NCI-H510A (cell line): ENCODE measurements around the gene SDF4.

ENCODE experiments used
- DNase-seq: peaks from one replicate; lab custom pipeline; 2025; lab: John Stamatoyannopoulos, UW

SDF4 gene

DNA sequence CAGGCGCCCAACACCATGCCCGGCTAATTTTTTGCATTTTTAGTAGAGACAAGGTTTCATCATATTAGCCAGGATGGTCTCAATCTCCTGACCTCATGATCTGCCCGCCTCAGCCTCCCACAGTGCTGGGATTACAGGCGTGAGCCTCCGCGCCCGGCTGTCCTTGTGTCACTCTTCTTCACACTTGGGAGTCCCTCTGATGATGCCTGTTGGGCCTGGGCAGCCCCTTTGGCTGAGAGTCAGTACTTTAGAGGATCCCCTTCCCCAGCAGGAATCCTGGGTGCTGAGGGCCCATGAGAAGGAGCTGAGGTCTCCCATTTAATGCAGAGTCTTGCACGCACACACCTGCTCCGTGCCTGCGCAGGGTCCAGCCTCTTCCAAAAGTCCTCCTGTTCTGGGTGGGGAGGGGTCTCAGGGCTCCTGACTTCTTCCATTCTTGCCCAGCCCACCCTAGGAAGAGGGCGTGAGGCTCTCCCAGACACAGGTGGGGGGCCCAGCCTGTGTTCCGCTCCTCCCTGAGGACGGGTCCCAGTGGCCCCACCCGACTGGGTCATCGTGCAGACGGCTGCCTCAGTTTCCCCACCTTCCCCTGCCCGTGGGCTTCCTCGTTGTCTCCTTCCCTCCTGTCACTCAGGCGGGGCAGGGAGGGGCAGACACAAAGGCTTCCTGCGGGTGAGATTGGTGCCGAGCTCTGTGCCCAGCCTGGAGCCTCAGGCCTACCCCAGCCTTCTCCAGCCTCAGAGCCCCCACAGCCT, 54.2 kb downstream of the SDF4 start:
- DNase-seq, result no peak

GRCh38 chr1:1176931-1177330, 54.9 kb downstream of the SDF4 start:
- DNase-seq, result no peak

DNA sequence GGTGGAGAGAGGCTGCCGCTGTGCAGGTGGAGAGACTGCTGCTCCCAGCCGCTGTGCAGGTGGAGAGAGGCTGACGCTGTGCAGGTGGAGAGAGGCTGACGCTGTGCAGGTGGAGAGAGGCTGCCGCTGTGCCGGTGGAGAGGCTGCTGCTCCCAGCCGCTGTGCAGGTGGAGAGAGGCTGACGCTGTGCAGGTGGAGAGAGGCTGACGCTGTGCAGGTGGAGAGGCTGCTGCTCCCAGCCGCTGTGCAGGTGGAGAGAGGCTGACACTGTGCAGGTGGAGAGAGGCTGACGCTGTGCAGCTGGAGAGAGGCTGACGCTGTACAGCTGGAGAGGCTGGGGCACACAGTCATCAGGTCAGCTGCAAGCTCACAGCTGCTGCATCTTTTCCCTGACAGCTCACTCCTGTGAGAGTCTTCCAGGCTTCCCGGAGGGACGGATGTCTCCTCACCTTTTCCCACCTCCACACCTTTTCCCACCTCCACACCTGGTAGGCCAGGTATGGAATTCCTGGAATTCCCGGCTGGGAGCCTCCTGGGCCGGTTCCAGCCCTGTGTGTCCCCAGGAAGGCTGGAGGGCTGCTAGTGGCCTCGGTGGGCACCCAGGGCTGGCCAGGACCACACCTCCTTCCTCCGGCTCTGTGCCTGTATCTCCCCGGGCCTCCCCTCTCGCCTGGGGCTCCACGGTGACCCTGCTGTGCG, 55.6 kb downstream of the SDF4 start:
- peak; percentile 73 for DNase-seq

GRCh38 chr1:1175221-1176062, 56.4 kb downstream of the SDF4 start:
- DNase-seq, result peak; percentile 76

DNA sequence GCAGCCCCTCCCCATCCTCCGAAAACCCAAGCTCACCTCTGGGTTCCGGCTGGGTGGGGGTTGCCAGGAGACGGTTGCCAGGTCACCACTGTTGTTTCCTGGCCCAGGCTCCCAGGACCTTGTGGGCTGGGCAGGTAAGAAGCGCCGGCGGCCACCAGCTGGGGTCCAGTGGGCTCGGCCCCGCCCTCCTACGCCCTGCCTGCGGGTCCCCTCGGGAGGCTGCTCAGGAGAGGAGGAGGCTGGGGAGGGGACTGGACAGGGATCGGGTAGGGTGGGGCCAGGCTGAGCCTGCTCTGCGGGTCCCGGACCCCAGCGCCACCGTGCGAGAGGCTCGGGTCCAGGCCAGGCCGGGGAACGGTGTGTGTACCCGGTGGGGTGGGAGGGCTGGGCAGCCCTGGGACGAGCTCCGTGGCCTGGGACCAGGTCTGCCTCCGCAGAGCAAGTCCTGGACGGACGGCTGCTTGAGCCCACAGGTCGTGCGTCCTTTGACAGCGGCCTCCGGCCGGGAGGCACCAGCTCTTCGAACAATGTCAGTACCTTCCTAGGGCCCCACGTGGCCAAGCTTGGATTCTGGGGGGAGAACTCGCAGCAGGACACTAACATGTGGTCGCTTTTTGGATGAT, 57.9 kb downstream of the SDF4 start, which contains the start of gene TTLL10:
TTLL10 (plus strand) TSS at position 88 of the 623 bp plus-strand sequence. CDS start 5,336 bp downstream, outside the sequence.
- no peak for DNase-seq

DNA sequence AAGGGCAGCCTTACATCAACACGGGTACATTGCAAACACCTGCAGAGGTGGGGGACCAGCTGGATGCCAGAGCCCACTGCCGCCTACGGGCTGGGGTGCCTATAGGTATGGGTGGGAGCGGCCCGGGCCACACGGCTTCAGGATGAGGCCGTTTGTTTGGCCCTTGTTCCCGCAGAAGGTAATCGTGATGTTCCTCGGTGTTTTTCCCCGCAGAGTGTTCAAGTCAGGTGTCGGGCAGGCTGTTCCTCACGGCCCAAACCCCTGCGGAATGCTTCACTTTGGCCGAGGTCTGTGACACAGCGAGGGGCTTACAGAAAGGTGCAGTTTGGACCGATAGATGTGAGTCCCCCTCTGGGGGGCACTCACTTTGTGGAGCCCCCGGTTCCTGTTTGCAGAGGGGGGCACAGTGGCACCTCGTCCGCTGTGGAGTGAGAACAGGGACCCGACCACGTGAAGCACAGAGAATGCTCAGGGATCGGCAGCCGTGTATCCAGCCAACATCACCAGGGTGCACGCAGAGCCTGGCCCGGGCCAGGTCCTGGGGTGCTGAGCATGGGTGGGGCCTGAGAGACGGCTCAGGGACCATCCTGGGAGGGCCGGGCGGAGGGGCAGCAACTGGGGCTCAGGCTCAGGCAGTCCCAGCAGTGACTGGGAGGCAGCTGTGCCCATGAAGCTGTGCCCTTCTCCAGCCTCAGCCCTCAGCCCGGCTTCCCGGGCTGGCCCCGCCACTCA, 58.6 kb downstream of the SDF4 start:
- DNase-seq, result no peak

DNA sequence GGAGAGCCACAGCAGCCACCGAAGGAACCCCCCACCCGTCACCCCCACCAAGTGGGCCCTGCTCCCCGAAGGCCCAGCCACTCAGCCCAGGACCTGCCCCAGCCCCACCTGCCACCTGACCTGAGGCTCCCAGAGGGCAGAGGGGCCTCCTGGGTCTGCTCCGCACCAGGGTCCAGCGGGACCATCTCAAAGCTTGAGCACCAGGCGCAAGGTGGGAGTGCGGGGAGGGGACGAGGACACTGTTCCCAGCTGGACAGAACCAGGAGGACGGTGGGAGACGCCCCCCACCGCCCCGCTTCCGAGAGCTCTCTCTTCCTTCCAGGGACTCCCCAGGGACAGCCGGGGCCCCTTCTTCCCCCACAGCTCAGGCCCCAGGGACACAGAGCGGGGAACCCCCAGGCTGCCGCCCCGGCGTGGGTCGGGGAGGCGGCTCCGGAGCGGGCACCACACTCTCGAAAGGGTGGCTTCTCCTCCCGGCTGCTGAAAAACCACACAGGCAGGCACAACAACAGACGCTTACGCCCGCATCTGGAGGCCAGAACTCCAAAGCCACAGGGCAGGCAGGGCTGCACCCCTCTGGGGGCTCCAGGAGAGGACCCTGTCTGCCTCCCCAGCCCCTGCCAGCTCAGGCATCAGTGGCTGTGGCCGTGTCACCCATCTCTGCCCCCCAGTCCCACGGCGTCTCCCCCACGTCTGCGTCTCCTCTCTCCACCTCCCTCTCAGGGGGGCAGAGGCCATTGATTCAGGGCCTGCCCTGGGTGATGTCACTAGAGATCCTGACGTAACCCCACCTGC, 60.1 kb downstream of the SDF4 start:
- DNase-seq, result no peak

GRCh38 chr1:1171161-1171545, 60.6 kb downstream of the SDF4 start:
- DNase-seq, result no peak

DNA sequence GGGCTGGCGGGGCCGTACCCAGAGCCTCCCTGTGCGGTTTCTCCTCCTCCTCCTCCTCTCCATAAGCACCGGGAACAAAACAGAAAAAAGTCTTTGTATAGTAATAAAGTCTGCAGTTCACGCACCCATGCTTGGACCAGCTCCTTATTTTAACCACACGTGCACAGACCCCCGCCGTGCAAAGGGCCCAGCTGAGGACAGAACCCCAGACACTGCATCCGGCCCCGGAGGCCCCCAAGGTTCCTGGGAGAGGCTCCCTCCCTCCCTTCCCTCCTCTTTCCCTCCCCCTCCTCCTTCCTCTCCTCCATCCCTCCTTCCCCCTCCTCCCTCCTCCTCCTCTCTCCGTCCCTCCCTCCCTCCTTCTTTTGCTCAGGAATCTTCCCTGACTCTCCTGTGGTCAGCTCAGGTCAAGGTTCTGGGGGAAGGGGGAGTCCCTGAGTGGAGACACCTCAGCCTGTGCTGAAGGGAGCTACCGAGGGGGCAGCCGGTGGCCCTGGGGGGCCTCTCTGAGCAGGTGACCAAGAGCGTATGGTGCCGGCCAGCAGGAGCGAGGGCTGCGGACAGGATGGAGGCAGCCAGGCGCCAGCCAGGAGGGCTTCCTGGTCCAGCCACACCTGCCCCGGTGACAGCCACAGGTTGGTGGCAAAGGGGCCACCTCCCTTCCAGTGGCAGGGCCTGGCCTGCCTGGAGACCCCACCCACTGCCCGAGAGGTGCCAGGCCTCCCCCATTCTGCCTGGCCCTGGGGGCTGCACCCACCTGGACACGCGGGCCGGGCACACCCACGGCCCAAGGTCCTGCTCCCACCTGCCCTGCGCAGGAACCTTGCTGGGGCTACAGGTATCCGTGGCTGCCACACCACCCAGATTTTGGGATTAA, 61.3 kb downstream of the SDF4 start:
- DNase-seq, result no peak

GRCh38 chr1:1169429-1170214, 62.2 kb downstream of the SDF4 start:
- DNase-seq, result no peak

GRCh38 chr1:1168451-1169411, 63.1 kb downstream of the SDF4 start:
- DNase-seq, result no peak

DNA sequence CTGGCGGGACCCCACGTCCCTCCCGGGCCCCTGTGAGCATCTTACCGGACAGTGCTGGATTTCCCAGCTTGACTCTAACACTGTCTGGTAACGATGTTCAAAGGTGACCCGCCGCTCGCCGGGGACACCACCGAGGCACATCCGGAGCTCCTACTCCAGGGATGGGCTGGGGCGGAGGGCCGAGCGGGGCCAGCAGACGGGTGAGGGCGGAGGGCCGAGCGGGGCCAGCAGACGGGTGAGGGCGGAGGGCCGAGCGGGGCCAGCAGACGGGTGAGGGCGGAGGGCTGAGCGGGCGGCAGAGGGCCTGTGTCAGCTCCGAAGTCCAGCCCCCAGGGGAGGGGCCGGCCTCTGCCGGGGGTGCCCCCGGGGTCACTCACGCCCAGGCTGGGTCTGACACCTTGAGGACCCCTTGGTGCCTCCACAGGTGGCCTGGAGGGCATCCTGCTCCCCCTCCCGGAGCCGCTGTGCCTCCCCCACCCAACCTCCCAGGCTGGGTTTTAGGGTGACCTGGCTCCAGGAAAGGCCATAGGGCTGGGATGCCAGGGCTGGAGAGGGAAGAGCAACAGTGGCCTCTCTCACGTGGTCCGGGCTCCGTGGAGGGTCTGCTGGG, 63.9 kb downstream of the SDF4 start:
- no peak for DNase-seq

DNA sequence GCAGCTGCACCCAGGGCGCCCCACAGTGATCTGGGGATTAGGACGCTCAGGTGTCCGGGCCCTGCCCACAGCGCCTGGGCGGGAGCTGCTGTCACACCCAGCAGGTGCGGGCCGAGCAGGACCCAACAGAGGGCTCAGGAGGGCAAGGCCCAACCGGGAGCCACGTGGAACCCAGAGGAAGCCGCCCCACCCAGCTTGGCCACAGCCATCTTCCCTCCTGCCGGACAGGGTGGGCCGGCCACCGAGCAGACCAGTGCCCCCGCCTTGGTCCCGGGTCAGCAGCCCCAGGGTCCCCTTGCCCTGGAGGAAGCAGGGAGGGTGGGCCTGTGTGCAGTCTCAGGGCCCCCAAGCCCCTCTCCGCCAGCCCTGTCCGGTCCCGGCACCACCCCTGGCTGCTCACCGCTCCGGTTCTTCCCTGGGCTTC, 64.4 kb downstream of the SDF4 start:
- no peak for DNase-seq
